Stimulated activated CD4-positive, alpha-beta T cell treated with anti-CD3 and anti-CD28 coated beads, Interleukin-1b, Interleukin-23, amount 100 ng/mL, for 4 hours (primary cell): Measurements from ENCODE around the gene PTPRT.

Experiments
- DNase-seq, 2 donors: peaks; one replicate each; pipeline ENCODE4 v3.0.0-alpha.2; 2020; ENCODE audit warnings: low read depth in 2 of 2

Gene PTPRT

GRCh38 chr20:42051921-42052320 is 1137.8 kb downstream of the PTPRT start:
- DNase-seq, result no peak

- no peak for DNase-seq
Measured at GRCh38 chr20:42046371-42047085, 1143.2 kb downstream of the PTPRT start.

- no peak for DNase-seq
Measured at GRCh38 chr20:42043921-42044320, 1145.8 kb downstream of the PTPRT start.

- DNase-seq, result no peak
Measured at GRCh38 chr20:42041000-42041565, 1148.6 kb downstream of the PTPRT start.

- no peak for DNase-seq
Measured at GRCh38 chr20:42027746-42028268, 1161.9 kb downstream of the PTPRT start.

GRCh38 chr20:42026599-42026998 is 1163.1 kb downstream of the PTPRT start:
- DNase-seq, result no peak

- DNase-seq, result no peak
Measured at GRCh38 chr20:42024653-42025052, 1165.1 kb downstream of the PTPRT start.
